ENCODE data around the gene NGEF. TPM values are rescaled to one million over a fixed set of nuclear protein-coding genes. Genes with fewer than 3 reads are reported as not detected.

The NGEF gene
- total RNA-seq, 1 donor from 2014 or later, result 1.2 TPM

GRCh38 chr2:232941912-232942594 lies 71.0 kb downstream of the NGEF start:
- H3K9me3 Mint-ChIP-seq, result no peaks in the 10 kb centered on the region
- no peak overlapping the region for H3K27ac Mint-ChIP-seq
- no peaks in the 10 kb centered on the region for H3K36me3 Mint-ChIP-seq (ENCODE audit: low read depth)
- H3K4me1 Mint-ChIP-seq, result peaks cover 3% of the 10 kb centered on the region
- DNase-seq, result no peak
- peaks cover 23% of the 10 kb centered on the region for H3K27me3 Mint-ChIP-seq
- intact Hi-C loops (cut with micrococcal nuclease), result no loop called here
- no peak overlapping the region for H3K4me3 Mint-ChIP-seq

- H3K4me1 Mint-ChIP-seq, result peaks cover 3% of the 10 kb centered on the region
- H3K4me3 Mint-ChIP-seq, result no peak overlapping the region
- intact Hi-C loops (cut with micrococcal nuclease), result no loop called here
- no peaks in the 10 kb centered on the region for H3K36me3 Mint-ChIP-seq (ENCODE audit: low read depth)
- no peaks in the 10 kb centered on the region for H3K9me3 Mint-ChIP-seq
- peaks cover 20% of the 10 kb centered on the region for H3K27me3 Mint-ChIP-seq
- DNase-seq, result no peak
- no peak overlapping the region for H3K27ac Mint-ChIP-seq
Observed at GRCh38 chr2:232941400-232941799, 71.7 kb downstream of the NGEF start.

- Mint-ChIP-seq H3K36me3 (ENCODE audit: low read depth) (no peaks in the 10 kb centered on the region), H3K4me3 (no peak overlapping the region), H3K4me1 (peaks cover 3% of the 10 kb centered on the region), H3K9me3 (no peaks in the 10 kb centered on the region), H3K27ac (no peak overlapping the region), H3K27me3 (peaks cover 25% of the 10 kb centered on the region)
- intact Hi-C loops (cut with micrococcal nuclease), result no loop called here
- no peak for DNase-seq
Observed at GRCh38 chr2:232940724-232941123, 72.3 kb downstream of the NGEF start.

GRCh38 chr2:232937278-232937906 lies 75.7 kb downstream of the NGEF start:
- intact Hi-C loops (cut with micrococcal nuclease), result no loop called here
- Mint-ChIP-seq H3K27me3 (peaks cover 32% of the 10 kb centered on the region), H3K4me1 (peaks cover 3% of the 10 kb centered on the region), H3K27ac (no peak overlapping the region), H3K4me3 (no peak overlapping the region), H3K36me3 (ENCODE audit: low read depth) (no peaks in the 10 kb centered on the region), H3K9me3 (no peaks in the 10 kb centered on the region)
- DNase-seq, result no peak

GRCh38 chr2:232931636-232932035 lies 81.4 kb downstream of the NGEF start:
- intact Hi-C loops (cut with micrococcal nuclease), result no loop called here
- Mint-ChIP-seq H3K27me3 (peaks cover 49% of the 10 kb centered on the region), H3K27ac (no peak overlapping the region), H3K4me3 (no peak overlapping the region), H3K9me3 (no peaks in the 10 kb centered on the region), H3K36me3 (ENCODE audit: low read depth) (no peaks in the 10 kb centered on the region), H3K4me1 (peaks cover 2% of the 10 kb centered on the region)
- DNase-seq, result no peak

- H3K4me3 Mint-ChIP-seq, result no peak overlapping the region
- no peak overlapping the region for H3K27ac Mint-ChIP-seq
- intact Hi-C loops (cut with micrococcal nuclease), result no loop called here
- H3K9me3 Mint-ChIP-seq, result no peaks in the 10 kb centered on the region
- DNase-seq, result no peak
- no peaks in the 10 kb centered on the region for H3K36me3 Mint-ChIP-seq (ENCODE audit: low read depth)
- peaks cover 57% of the 10 kb centered on the region for H3K27me3 Mint-ChIP-seq
- H3K4me1 Mint-ChIP-seq, result peaks cover 2% of the 10 kb centered on the region
Observed at GRCh38 chr2:232930059-232930400, 83.0 kb downstream of the NGEF start.

- Mint-ChIP-seq H3K27ac (no peak overlapping the region), H3K27me3 (peaks cover 61% of the 10 kb centered on the region), H3K4me1 (peaks cover 2% of the 10 kb centered on the region), H3K36me3 (ENCODE audit: low read depth) (no peaks in the 10 kb centered on the region), H3K4me3 (peak overlapping the region; percentile 35), H3K9me3 (no peaks in the 10 kb centered on the region)
- DNase-seq, result no peak
- intact Hi-C loops (cut with micrococcal nuclease), result no loop called here
Observed at GRCh38 chr2:232929303-232930058, 83.6 kb downstream of the NGEF start.

- Mint-ChIP-seq H3K27me3 (peaks cover 62% of the 10 kb centered on the region), H3K4me3 (peak overlapping the region; percentile 35), H3K4me1 (peaks cover 2% of the 10 kb centered on the region), H3K9me3 (no peaks in the 10 kb centered on the region), H3K36me3 (ENCODE audit: low read depth) (no peaks in the 10 kb centered on the region), H3K27ac (no peak overlapping the region)
- intact Hi-C loops (cut with micrococcal nuclease), result no loop called here
- DNase-seq, result no peak
Observed at GRCh38 chr2:232928551-232929302, 84.3 kb downstream of the NGEF start.

GRCh38 chr2:232927793-232928550 lies 85.1 kb downstream of the NGEF start:
- intact Hi-C loops (cut with micrococcal nuclease), result no loop called here
- no peak overlapping the region for H3K4me3 Mint-ChIP-seq
- no peaks in the 10 kb centered on the region for H3K36me3 Mint-ChIP-seq (ENCODE audit: low read depth)
- no peak overlapping the region for H3K27ac Mint-ChIP-seq
- no peak for DNase-seq
- H3K4me1 Mint-ChIP-seq, result peaks cover 2% of the 10 kb centered on the region
- peaks cover 58% of the 10 kb centered on the region for H3K27me3 Mint-ChIP-seq
- no peaks in the 10 kb centered on the region for H3K9me3 Mint-ChIP-seq

GRCh38 chr2:232927032-232927792 lies 85.8 kb downstream of the NGEF start:
- Mint-ChIP-seq H3K27ac (no peak overlapping the region), H3K4me3 (peak overlapping the region; percentile 58), H3K27me3 (peaks cover 56% of the 10 kb centered on the region), H3K9me3 (no peaks in the 10 kb centered on the region), H3K4me1 (peaks cover 2% of the 10 kb centered on the region), H3K36me3 (ENCODE audit: low read depth) (no peaks in the 10 kb centered on the region)
- no peak for DNase-seq
- intact Hi-C loops (cut with micrococcal nuclease), result no loop called here

- H3K27ac Mint-ChIP-seq, result no peak overlapping the region
- H3K9me3 Mint-ChIP-seq, result no peaks in the 10 kb centered on the region
- H3K4me3 Mint-ChIP-seq, result peak overlapping the region; percentile 58
- no peaks in the 10 kb centered on the region for H3K36me3 Mint-ChIP-seq (ENCODE audit: low read depth)
- H3K4me1 Mint-ChIP-seq, result peaks cover 2% of the 10 kb centered on the region
- intact Hi-C loops (cut with micrococcal nuclease), result no loop called here
- DNase-seq, result no peak
- H3K27me3 Mint-ChIP-seq, result peaks cover 51% of the 10 kb centered on the region
Observed at GRCh38 chr2:232926431-232926939, 86.6 kb downstream of the NGEF start.

- peaks cover 45% of the 10 kb centered on the region for H3K27me3 Mint-ChIP-seq
- no peak overlapping the region for H3K4me3 Mint-ChIP-seq
- DNase-seq, result no peak
- H3K9me3 Mint-ChIP-seq, result no peaks in the 10 kb centered on the region
- intact Hi-C loops (cut with micrococcal nuclease), result no loop called here
- H3K36me3 Mint-ChIP-seq (ENCODE audit: low read depth), result no peaks in the 10 kb centered on the region
- peaks cover 2% of the 10 kb centered on the region for H3K4me1 Mint-ChIP-seq
- no peak overlapping the region for H3K27ac Mint-ChIP-seq
Observed at GRCh38 chr2:232925821-232926156, 87.3 kb downstream of the NGEF start.
